HG02759 (cell line): ENCODE results near the gene TAF9B.
"Not testable (repeated sequence)": the region's sequence is repeated elsewhere in the genome, so short reads cannot be mapped to it uniquely, and the experiment has no call there.

Experiments used
- ATAC-seq: cut with Tn5 transposase; IDR thresholded peaks from one replicate; pipeline ENCODE4 v1.9.1; 2021; ENCODE audit warnings: mild to moderate bottlenecking, moderate library complexity; ENCODE audit not compliant: unreplicated experiment

Gene TAF9B

GRCh38 chrX:78116766-78117165 lies 22.7 kb downstream of the TAF9B start:
- ATAC-seq: no peak

GRCh38 chrX:78116365-78116764 lies 23.1 kb downstream of the TAF9B start:
- ATAC-seq: no peak

- ATAC-seq: no peak
Observed at GRCh38 chrX:78111140-78111931, 28.1 kb downstream of the TAF9B start.

- no peak for ATAC-seq
Observed at GRCh38 chrX:78109458-78109857, 30.0 kb downstream of the TAF9B start.

GRCh38 chrX:78106651-78106986 lies 32.8 kb downstream of the TAF9B start:
- no peak for ATAC-seq

GRCh38 chrX:78105944-78106650 lies 33.4 kb downstream of the TAF9B start:
- ATAC-seq: no peak

- peak; percentile 40 for ATAC-seq
Observed at GRCh38 chrX:78104447-78105176, 34.8 kb downstream of the TAF9B start.

- ATAC-seq: peak; percentile 97
Observed at GRCh38 chrX:78103623-78104446, 35.6 kb downstream of the TAF9B start, which contains the start of gene PGK1. Gene PGK1 (plus strand): TSS chrX:78104248. CDS start chrX:78104341, 93 bp downstream.

GRCh38 chrX:78103001-78103622 lies 36.3 kb downstream of the TAF9B start:
- no peak for ATAC-seq

GRCh38 chrX:78102091-78102490 lies 37.4 kb downstream of the TAF9B start:
- ATAC-seq: no peak

- ATAC-seq: no peak
Observed at GRCh38 chrX:78098108-78098507, 41.3 kb downstream of the TAF9B start.

- peak; percentile 94 for ATAC-seq
Observed at GRCh38 chrX:78092296-78092695, 47.2 kb downstream of the TAF9B start.

GRCh38 chrX:78081413-78081812 lies 58.0 kb downstream of the TAF9B start:
- ATAC-seq: not testable (repeated sequence)
